NCI-H2107 treated with DMSO at 0.1 percent for 48 hours (cell line): Measurements from ENCODE around the gene CREB5.
"Not testable (repeated sequence)": the region's sequence is repeated elsewhere in the genome, so short reads cannot be mapped to it uniquely, and the experiment has no call there.

ENCODE experiments used
- DNase-seq: peaks from one replicate; lab custom pipeline; 2025; ENCODE audit not compliant: unreplicated experiment; lab: John Stamatoyannopoulos, UW

Gene CREB5

DNA sequence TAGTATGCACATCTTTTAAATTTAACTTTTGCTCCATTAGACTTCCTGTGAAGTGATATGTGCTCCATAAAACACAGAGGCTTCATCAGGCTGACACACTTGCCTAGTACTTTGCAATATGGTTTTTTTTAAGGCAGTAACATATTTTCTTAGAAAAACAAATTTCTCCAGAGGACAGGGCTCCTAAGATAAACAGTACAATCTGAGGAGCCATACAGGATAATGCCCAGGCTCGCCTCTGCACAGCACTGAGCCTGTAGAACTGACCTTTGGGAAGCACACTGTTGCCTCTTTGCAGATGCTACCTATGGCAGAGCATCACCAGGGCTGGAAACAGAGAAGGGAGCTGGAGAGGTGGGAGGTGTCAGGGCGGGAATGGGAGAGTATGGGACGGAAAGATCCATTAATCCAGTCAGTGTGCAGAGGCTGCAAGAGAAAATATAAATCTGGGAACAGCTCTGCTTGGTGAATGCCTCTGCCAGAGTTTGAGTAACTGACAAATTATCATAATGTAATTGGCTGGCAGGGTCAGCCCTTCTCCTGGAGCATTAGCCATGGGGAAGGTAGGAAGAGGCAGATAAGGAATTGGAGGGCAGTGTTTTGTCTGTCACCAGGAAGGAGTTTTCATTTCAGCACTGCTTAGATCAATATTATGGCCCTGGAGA lies 132.3 kb downstream of the CREB5 start:
- no peak for DNase-seq

DNA sequence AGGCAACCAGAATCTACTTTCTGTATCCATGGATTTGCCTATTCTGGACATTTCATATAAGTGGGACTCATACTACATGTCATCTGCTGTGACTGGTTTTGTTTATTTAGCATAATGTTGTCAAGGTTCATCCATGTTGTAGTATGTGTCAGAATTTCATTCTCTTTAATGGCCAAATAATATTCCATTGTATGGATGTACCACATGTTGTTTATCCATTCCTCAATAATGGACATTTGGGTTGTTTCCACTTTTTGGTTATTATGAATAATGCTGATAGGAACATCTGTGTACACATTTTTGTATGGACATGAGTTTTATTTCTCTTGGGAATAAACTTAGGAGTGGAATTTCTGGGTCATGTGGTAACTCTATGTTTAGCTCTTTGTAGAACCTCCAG lies 133.7 kb downstream of the CREB5 start:
- no peak for DNase-seq

GRCh38 chr7:28547115-28547514 lies 134.8 kb downstream of the CREB5 start:
- DNase-seq = no peak

GRCh38 chr7:28548416-28548815 lies 136.1 kb downstream of the CREB5 start:
- no peak for DNase-seq

DNA sequence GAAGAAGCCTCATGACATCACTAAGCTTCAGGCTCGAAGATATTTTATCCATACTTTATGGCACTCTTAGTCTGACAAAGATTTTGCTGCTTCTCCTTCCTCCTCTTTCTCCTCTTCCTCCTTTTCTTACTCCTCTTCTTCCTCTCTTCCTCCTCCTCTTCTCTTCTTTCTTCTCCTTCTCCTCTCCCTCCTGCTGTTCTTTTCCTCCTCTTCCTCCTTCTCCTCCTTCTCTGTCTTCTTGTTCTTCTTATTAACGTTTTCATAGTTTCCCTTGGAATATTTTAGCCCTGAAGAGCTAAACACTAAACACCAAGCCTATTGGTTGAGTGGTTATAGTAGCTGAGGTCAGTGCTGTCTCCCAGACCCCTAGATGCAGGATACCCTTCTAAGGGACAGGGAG lies 137.7 kb downstream of the CREB5 start:
- DNase-seq = no peak

DNA sequence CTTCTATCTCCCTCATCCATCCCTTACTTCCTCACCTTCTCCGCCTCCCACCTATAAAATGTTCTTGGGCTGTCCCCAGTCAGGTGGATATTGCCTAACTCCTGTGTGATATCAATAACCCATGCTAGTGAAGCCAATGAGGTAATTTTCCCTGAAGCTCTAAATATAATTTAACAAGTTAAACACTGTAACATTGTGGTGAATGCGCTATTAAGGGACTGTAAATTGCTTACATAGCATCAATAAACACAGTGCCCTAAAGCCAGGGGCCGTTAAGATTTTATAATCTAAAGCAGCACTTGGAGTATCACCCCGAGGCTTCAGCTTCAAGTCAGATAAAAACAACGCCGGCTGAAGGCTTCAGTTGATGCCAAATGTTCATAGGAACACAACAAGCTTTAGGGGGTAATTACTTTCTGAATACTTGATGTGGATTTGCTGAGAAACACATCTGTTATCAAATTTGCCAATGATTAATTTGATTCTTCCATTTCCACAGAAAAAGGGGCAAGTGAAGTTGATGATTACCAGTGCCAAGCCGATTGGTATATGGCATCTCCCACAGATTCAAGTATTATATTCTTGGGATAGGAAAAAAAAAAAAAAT lies 138.4 kb downstream of the CREB5 start:
- no peak for DNase-seq

- DNase-seq = no peak
Observed at GRCh38 chr7:28551331-28551730, 139.0 kb downstream of the CREB5 start.

- not testable (repeated sequence) for DNase-seq
Observed at GRCh38 chr7:28551766-28552165, 139.4 kb downstream of the CREB5 start.

DNA sequence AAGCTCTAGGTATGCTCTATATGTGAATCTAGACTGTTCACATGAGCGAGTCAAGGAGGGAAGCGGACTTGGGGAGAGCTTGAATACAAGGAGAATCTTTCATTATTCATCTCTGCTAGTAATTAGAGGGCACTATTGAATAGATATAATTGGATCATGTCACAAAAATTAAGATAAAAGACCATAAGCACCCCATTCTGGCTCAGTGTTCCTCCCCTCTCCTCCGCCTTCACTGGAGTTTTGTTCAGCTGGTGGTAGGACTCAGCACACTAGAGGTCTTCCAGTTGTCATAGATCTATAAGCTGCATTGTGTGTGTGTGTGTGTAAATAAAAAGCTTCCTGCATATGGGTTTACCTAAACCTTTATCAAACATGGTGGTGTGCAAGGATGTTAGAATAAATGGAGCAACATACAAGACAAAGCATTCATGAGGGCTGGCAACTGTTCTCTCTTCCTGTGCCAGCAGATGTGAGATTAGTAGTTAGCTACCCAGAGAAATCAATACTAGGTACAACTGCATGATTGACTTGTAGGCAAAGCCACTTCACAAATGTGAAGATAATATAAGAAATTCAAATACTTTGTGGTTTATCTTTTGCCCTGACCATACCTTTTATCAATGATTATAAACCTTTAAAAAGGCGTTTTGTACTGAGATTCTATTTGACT lies 142.6 kb downstream of the CREB5 start:
- DNase-seq = no peak

GRCh38 chr7:28556025-28556424 lies 143.7 kb downstream of the CREB5 start:
- DNase-seq = no peak

- no peak for DNase-seq
Observed at GRCh38 chr7:28556671-28557070, 144.4 kb downstream of the CREB5 start.

DNA sequence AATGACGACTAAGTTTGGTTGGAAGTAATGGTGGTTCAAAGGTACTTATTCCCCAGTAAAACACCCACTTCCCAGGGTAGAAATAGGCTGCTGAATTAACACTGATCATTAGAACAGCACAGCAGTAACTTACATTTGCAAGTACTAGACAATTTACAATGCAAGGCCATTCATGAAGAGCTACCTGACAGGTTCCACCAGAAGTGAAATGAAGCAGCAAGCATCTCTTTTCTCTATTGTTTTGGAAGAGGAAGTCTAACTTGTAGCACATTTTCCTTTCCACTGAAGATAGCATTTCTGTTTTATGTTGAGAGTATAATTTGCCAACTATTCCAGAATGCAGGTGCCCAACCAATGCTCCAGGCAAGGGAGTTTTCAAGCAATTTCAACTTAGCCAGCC lies 145.9 kb downstream of the CREB5 start:
- DNase-seq = no peak

GRCh38 chr7:28560767-28561166 lies 148.4 kb downstream of the CREB5 start:
- DNase-seq = no peak

GRCh38 chr7:28564033-28564432 lies 151.7 kb downstream of the CREB5 start:
- no peak for DNase-seq

DNA sequence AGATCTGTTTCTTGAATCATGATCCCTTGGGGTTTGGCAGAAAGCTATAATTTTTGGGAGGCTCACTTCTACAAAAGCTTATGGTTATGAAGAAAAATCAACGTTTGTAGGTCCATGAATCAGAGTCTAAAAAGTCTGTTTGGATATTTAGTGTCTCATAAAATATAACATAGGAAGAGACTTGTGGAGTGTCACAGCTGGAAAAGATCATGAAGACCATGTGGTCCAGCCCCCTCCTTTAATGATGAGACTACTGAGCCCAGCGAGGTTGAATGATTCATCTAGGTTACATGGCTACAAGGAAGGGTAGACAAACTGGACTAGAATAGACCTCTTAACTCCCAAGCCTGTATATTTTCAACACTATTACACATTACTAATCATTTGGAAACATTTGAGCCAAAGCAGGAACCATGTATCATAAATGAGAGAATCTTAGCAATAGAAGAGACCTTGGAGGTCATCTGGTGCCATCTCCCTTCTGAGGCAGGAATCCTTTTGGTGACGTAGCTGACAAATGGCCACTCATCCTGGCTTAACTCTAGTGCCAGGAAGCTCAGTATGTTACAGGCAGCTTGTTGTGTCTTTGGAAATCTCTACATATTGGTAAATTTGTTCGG lies 152.5 kb downstream of the CREB5 start:
- no peak for DNase-seq

GRCh38 chr7:28565980-28566379 lies 153.7 kb downstream of the CREB5 start:
- DNase-seq = no peak

- DNase-seq = no peak
Observed at GRCh38 chr7:28570113-28570969, 158.0 kb downstream of the CREB5 start.

- DNase-seq = no peak
Observed at GRCh38 chr7:28570970-28571288, 158.6 kb downstream of the CREB5 start.

DNA sequence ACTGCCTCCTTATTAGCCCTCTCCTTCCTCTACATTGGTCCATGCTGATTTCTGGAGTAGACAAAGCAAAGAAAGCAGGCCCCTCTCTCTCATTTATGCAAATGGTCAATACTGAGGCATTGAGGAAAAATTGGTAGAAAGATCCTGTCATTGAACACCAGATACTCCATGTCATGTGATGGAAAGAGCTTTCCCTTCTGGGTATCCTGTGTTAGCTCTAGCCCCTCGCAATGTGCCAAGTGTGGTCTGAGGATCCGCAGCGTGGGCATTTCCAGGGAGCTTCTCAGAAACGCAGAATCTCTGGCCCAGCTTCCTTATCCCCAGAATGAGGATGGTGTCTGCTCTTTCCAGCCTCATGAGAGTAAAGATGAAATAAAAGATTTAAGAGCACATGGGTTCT lies 159.1 kb downstream of the CREB5 start:
- DNase-seq = no peak

GRCh38 chr7:28572321-28573058 lies 160.2 kb downstream of the CREB5 start:
- peak; percentile 97 for DNase-seq
